Lower lobe of right lung (tissue), 2 donors: ENCODE data around the gene NLRP5. TPM values are rescaled to one million over a fixed set of nuclear protein-coding genes. Genes with fewer than 3 reads are reported as not detected.
"Not testable (repeated sequence)": the region's sequence is repeated elsewhere in the genome, so short reads cannot be mapped to it uniquely, and the experiment has no call there.

ENCODE experiments used
- ATAC-seq, 2 donors: fragments of 200-7000 bp; cut with Tn5 transposase; one replicate each; pipeline ENCODE4 v1.9.1; 2020 to 2022; ENCODE audit warnings: mild to moderate bottlenecking in 2 of 2, moderate library complexity in 2 of 2
- DNase-seq: peaks from one replicate; pipeline ENCODE4 v3.0.0-alpha.2; 2020
- H3K27ac ChIP-seq: fragments of 200-600 bp; one replicate; pipeline ENCODE4 v1.8.0; 2022
- H3K27me3 ChIP-seq: fragments of 200-600 bp; one replicate; pipeline ENCODE4 v1.8.0; 2022; ENCODE audit warnings: low read depth
- H3K36me3 ChIP-seq: fragments of 200-600 bp; one replicate; pipeline ENCODE4 v1.8.0; 2022; ENCODE audit warnings: mild to moderate bottlenecking
- H3K4me1 ChIP-seq: fragments of 200-600 bp; one replicate; pipeline ENCODE4 v1.8.0; 2022
- H3K4me3 ChIP-seq: fragments of 200-600 bp; one replicate; pipeline ENCODE4 v1.8.0; 2022; ENCODE audit warnings: mild to moderate bottlenecking
- H3K9me3 ChIP-seq: fragments of 200-600 bp; one replicate; pipeline ENCODE4 v1.8.0; 2022
- intact Hi-C: fragments of 100-400 bp; cut with DNase I; formaldehyde crosslinking; loops from one replicate; pipeline ENCODE4 v1.11.0; 2022
- total RNA-seq: library from RNA; stranded (reverse); fragmentation: NEBNext Ultra II Directional; extraction: Animal tissue kit (Norgen Biotek cat#: 25700); gene quantifications from one replicate; pipeline ENCODE4 v1.2.1, GENCODE V29; 2021
- TF ChIP-seq, protein P1 (sequence below): fragments of 200-600 bp; IDR thresholded peaks from one replicate; pipeline ENCODE4 v1.8.0; 2022; ENCODE audit warnings: antibody characterized with exemption, mild to moderate bottlenecking
- donor health status: DM: no; HTN: yes; CAD: no; lungs with severe emphysema.

NLRP5 gene
- total RNA-seq, 1 donor from 2014 or later, result not detected

- ATAC-seq, result no peak
- no peak for DNase-seq
- no peaks in the 10 kb centered on the region for H3K27me3 ChIP-seq
- H3K27ac ChIP-seq, result no peak overlapping the region
- no peaks in the 10 kb centered on the region for H3K9me3 ChIP-seq
- H3K4me1 ChIP-seq, result no peaks in the 10 kb centered on the region
- peaks cover 51% of the 10 kb centered on the region for H3K36me3 ChIP-seq
- TF ChIP-seq, protein P1, sequence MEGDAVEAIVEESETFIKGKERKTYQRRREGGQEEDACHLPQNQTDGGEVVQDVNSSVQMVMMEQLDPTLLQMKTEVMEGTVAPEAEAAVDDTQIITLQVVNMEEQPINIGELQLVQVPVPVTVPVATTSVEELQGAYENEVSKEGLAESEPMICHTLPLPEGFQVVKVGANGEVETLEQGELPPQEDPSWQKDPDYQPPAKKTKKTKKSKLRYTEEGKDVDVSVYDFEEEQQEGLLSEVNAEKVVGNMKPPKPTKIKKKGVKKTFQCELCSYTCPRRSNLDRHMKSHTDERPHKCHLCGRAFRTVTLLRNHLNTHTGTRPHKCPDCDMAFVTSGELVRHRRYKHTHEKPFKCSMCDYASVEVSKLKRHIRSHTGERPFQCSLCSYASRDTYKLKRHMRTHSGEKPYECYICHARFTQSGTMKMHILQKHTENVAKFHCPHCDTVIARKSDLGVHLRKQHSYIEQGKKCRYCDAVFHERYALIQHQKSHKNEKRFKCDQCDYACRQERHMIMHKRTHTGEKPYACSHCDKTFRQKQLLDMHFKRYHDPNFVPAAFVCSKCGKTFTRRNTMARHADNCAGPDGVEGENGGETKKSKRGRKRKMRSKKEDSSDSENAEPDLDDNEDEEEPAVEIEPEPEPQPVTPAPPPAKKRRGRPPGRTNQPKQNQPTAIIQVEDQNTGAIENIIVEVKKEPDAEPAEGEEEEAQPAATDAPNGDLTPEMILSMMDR, result no peak
- intact Hi-C loops, result no loop called here
- H3K4me3 ChIP-seq, result no peak overlapping the region
Observed at GRCh38 chr19:56097306-56097705, 110.7 kb downstream of the NLRP5 start.

DNA sequence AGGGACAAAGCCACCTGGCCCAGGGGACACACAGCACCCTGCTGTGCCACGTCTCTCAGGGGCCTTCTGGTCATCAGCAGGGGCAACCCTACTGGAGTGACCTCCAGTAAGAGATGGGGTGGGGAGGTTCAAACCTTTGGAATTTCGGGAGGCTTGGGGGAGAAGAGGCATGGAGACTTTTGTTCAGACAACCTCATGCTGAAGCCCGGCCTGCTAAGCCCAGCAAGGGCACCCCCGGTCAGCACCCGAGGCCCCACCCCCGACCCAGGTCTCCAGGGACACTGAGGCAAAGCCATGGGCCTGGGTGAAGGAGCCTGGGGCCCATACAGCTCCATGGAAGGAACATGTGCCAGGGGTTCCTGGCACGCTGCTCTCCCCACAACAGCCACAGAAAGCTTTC, 111.2 kb downstream of the NLRP5 start:
- DNase-seq, result no peak
- H3K36me3 ChIP-seq, result peaks cover 56% of the 10 kb centered on the region
- intact Hi-C loops, result no loop called here
- H3K4me1 ChIP-seq, result no peaks in the 10 kb centered on the region
- ATAC-seq, result no peak
- no peak overlapping the region for H3K27ac ChIP-seq
- H3K27me3 ChIP-seq, result no peaks in the 10 kb centered on the region
- H3K4me3 ChIP-seq, result no peak overlapping the region
- TF ChIP-seq, protein P1, result no peak
- H3K9me3 ChIP-seq, result no peaks in the 10 kb centered on the region

GRCh38 chr19:56098237-56098636, 111.7 kb downstream of the NLRP5 start:
- not testable (repeated sequence) for ATAC-seq

DNA sequence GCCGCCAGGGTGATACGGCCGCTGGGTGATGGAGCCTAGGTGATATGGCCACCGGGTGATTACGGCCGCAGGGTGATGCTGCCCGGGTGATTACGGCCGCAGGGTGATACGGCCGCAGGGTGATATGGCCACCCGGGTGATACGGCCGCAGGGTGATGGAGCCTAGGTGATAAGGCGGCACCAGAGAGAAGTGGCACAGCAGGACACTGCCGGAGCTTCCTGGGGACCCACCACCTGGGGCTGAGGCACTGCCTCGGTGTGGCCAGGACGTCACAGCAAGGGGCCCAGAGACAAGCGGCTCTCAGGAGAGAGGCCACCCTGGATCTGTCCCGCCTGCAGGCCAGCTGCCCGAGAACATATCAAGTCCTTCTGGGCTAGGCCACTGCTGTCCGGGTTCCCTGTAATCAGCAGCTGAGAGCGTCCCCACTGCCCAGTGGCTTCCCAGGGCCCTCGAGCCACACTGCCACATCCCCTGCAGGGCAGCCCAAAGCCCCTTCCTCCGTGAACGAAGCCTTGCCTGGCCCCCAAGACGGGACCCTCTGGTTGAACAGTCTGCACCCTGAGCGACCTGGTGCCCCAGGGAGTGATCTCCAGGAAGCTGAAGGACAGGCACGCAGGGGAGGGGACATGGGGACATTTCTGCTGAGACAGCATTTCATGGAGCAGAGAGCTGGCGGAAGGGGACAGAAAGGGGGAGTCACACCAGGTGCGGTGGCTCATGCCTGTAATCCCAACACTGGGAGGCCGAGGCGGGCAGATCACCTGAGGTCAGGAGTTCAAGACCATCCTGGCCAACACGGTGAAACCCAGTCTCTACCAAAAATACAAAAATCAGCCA, 112.4 kb downstream of the NLRP5 start:
- H3K4me3 ChIP-seq, result no peak overlapping the region
- H3K9me3 ChIP-seq, result no peaks in the 10 kb centered on the region
- no peak for DNase-seq
- TF ChIP-seq, protein P1, result no peak
- no peaks in the 10 kb centered on the region for H3K4me1 ChIP-seq
- peaks cover 57% of the 10 kb centered on the region for H3K36me3 ChIP-seq
- intact Hi-C loops, result no loop called here
- ATAC-seq, result no peak
- no peak overlapping the region for H3K27ac ChIP-seq
- H3K27me3 ChIP-seq, result no peaks in the 10 kb centered on the region

More at GRCh38 chr19:56098237-56098636, 111.7 kb downstream of the NLRP5 start:
- intact Hi-C loops, H3K9me3 ChIP-seq, H3K27ac ChIP-seq, H3K4me3 ChIP-seq, H3K27me3 ChIP-seq, H3K4me1 ChIP-seq, DNase-seq: not testable (repeated sequence)
- peaks cover 59% of the 10 kb centered on the region for H3K36me3 ChIP-seq

- Histone ChIP-seq H3K9me3 (no peaks in the 10 kb centered on the region), H3K4me1 (peaks cover 5% of the 10 kb centered on the region), H3K27ac (no peak overlapping the region), H3K36me3 (peaks cover 57% of the 10 kb centered on the region), H3K4me3 (no peak overlapping the region), H3K27me3 (no peaks in the 10 kb centered on the region)
- TF ChIP-seq, protein P1, result no peak
- intact Hi-C loops, result no loop called here
- ATAC-seq, result no peak
- no peak for DNase-seq
Observed at GRCh38 chr19:56099638-56100539, 113.3 kb downstream of the NLRP5 start.
